ENCODE data around the gene SLIT1.
"Not testable (repeated sequence)": the region's sequence is repeated elsewhere in the genome, so short reads cannot be mapped to it uniquely, and the experiment has no call there.

SLIT1 gene

GRCh38 chr10:97087296-97087695 is 98.5 kb downstream of the SLIT1 start:
- in situ Hi-C loops (cut with HindIII; ENCODE audit: low pct_unique_long_range_greater_than_20kb, low sequenced_read_pairs): no loop called here
- DNase-seq (ENCODE audit: low read depth in 1 of 2, low spot score in 1 of 2): no peak
- no peak for TF ChIP-seq JUND (IDR thresholded peaks at IDR 0.05; ENCODE audit: low read depth)

GRCh38 chr10:97086530-97086929 is 99.2 kb downstream of the SLIT1 start:
- TF ChIP-seq JUND (IDR thresholded peaks at IDR 0.05; ENCODE audit: low read depth): no peak
- no peak for DNase-seq (ENCODE audit: low read depth in 1 of 2, low spot score in 1 of 2)
- in situ Hi-C loops (cut with HindIII; ENCODE audit: low pct_unique_long_range_greater_than_20kb, low sequenced_read_pairs): no loop called here

- in situ Hi-C loops (cut with HindIII; ENCODE audit: low pct_unique_long_range_greater_than_20kb, low sequenced_read_pairs): no loop called here
- no peak for DNase-seq (ENCODE audit: low read depth in 1 of 2, low spot score in 1 of 2)
- no peak for TF ChIP-seq JUND (IDR thresholded peaks at IDR 0.05; ENCODE audit: low read depth)
Measured at GRCh38 chr10:97083228-97083829, 102.4 kb downstream of the SLIT1 start.

- DNase-seq (ENCODE audit: low read depth in 1 of 2, low spot score in 1 of 2); in situ Hi-C loops (cut with HindIII; ENCODE audit: low pct_unique_long_range_greater_than_20kb, low sequenced_read_pairs): not testable (repeated sequence)
Measured at GRCh38 chr10:97082575-97082974, 103.2 kb downstream of the SLIT1 start.

- TF ChIP-seq JUND (IDR thresholded peaks at IDR 0.05; ENCODE audit: low read depth): no peak
- peak; percentile 72 to 84 for DNase-seq (ENCODE audit: low read depth in 1 of 2, low spot score in 1 of 2)
- in situ Hi-C loops (cut with HindIII; ENCODE audit: low pct_unique_long_range_greater_than_20kb, low sequenced_read_pairs): no loop called here
Measured at GRCh38 chr10:97081621-97082235, 104.0 kb downstream of the SLIT1 start.

GRCh38 chr10:97080051-97080776 is 105.5 kb downstream of the SLIT1 start:
- in situ Hi-C loops (cut with HindIII; ENCODE audit: low pct_unique_long_range_greater_than_20kb, low sequenced_read_pairs): no loop called here
- no peak for DNase-seq (ENCODE audit: low read depth in 1 of 2, low spot score in 1 of 2)
- TF ChIP-seq JUND (IDR thresholded peaks at IDR 0.05; ENCODE audit: low read depth): no peak

GRCh38 chr10:97079448-97079847 is 106.3 kb downstream of the SLIT1 start:
- no peak for TF ChIP-seq JUND (IDR thresholded peaks at IDR 0.05; ENCODE audit: low read depth)
- DNase-seq (ENCODE audit: low read depth in 1 of 2, low spot score in 1 of 2): no peak
- in situ Hi-C loops (cut with HindIII; ENCODE audit: low pct_unique_long_range_greater_than_20kb, low sequenced_read_pairs): no loop called here

GRCh38 chr10:97078938-97079445 is 106.8 kb downstream of the SLIT1 start:
- in situ Hi-C loops (cut with HindIII; ENCODE audit: low pct_unique_long_range_greater_than_20kb, low sequenced_read_pairs): no loop called here
- no peak for DNase-seq (ENCODE audit: low read depth in 1 of 2, low spot score in 1 of 2)
- no peak for TF ChIP-seq JUND (IDR thresholded peaks at IDR 0.05; ENCODE audit: low read depth)

GRCh38 chr10:97078261-97078937 is 107.4 kb downstream of the SLIT1 start:
- no peak for DNase-seq (ENCODE audit: low read depth in 1 of 2, low spot score in 1 of 2)
- TF ChIP-seq JUND (IDR thresholded peaks at IDR 0.05; ENCODE audit: low read depth): no peak
- in situ Hi-C loops (cut with HindIII; ENCODE audit: low pct_unique_long_range_greater_than_20kb, low sequenced_read_pairs): no loop called here

- no peak for TF ChIP-seq JUND (IDR thresholded peaks at IDR 0.05; ENCODE audit: low read depth)
- in situ Hi-C loops (cut with HindIII; ENCODE audit: low pct_unique_long_range_greater_than_20kb, low sequenced_read_pairs): no loop called here
- DNase-seq (ENCODE audit: low read depth in 1 of 2, low spot score in 1 of 2): no peak
Measured at GRCh38 chr10:97076781-97077180, 109.0 kb downstream of the SLIT1 start.

- TF ChIP-seq JUND (IDR thresholded peaks at IDR 0.05; ENCODE audit: low read depth): no peak
Measured at GRCh38 chr10:97075961-97076525, 109.7 kb downstream of the SLIT1 start.

GRCh38 chr10:97075421-97075820 is 110.3 kb downstream of the SLIT1 start:
- in situ Hi-C loops (cut with HindIII; ENCODE audit: low pct_unique_long_range_greater_than_20kb, low sequenced_read_pairs): no loop called here
- DNase-seq (ENCODE audit: low read depth in 1 of 2, low spot score in 1 of 2): no peak
- TF ChIP-seq JUND (IDR thresholded peaks at IDR 0.05; ENCODE audit: low read depth): no peak

More at GRCh38 chr10:97075961-97076525, 109.7 kb downstream of the SLIT1 start:
- DNase-seq (ENCODE audit: low read depth in 1 of 2, low spot score in 1 of 2): no peak
- in situ Hi-C loops (cut with HindIII; ENCODE audit: low pct_unique_long_range_greater_than_20kb, low sequenced_read_pairs): no loop called here

Data from T47D (cell line).